Measurements from ENCODE around the gene FAM50A.

- TF ChIP-seq CTCF (IDR thresholded peaks at IDR 0.05; ENCODE audit: insufficient read depth, low read length, poor library complexity, severe bottlenecking) (no peak), EZH2phosphoT487 (conservative IDR thresholded peaks at IDR 0.05; ENCODE audit: low read length) (no peak)
These were observed 26.5 kb downstream of the FAM50A start for GRCh38 chrX:154470434-154470833.
